ENCODE data around the gene ZNF318. TPM values are rescaled to one million over a fixed set of nuclear protein-coding genes. Genes with fewer than 3 reads are reported as not detected.
"Not testable (repeated sequence)": the region's sequence is repeated elsewhere in the genome, so short reads cannot be mapped to it uniquely, and the experiment has no call there.

The ZNF318 gene
- total RNA-seq, 2 donors from 2014 or later: 9.8 to 10.0 TPM

DNA sequence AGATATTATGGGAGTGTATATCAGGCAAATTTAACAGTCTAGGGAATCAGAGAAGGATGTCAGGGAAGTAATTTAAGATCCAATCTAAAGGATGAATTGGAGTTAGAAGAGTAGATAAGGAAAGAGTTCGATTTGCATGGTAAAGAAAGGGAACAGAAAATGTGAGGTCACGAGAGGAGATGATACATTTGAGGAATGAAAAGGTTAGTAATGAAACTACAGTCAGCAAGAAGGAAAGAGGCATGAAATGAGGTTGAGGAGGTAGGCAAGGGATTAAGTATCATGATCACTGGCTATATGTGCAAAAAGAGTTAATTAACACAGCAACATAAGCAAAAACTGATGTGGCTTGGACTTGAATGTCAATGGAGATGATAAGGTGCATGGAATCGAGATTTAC is 22.4 kb downstream of the ZNF318 start:
- DNase-seq (no peak), ATAC-seq (no peak)
- intact Hi-C loops (cut with DNase I): no loop called here

DNA sequence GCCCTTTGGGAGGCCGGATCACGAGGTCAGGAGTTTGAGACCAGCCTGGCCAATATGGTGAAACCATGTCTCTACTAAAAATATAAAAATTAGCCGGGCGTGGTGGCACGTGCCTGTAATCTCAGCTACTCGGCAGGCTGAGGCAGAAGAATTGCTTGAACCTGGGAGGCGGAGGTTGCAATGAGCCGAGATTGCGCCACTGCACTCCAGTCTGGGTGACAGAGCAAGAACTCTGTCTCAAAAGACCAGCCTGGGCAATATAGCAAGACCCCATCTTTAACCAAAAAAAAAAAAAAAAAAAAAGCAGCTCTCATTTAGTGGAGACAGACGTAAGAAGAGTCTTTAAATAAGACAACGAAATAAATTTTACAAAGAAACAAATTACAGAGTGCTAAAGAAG is 23.2 kb downstream of the ZNF318 start:
- ATAC-seq; intact Hi-C loops (cut with DNase I); DNase-seq: not testable (repeated sequence)

DNA sequence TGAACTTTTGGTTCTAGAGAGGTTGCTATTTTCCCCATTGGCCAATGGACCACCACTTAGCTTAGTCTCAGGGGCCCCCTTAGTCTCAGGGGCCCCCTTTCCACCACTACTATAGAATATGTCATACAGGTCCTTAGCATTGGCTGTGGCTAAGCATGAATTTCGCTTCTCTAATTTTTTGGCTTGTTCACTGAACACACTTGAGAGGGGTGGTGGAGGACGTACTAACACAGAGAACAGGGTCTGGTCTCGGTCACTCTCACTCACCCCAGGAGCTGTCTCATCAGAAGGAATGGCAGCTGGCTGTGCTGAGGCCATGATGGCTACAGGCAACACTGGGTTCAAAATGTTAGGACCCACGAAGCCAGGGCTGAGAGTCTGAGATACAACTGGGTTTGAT is 30.3 kb downstream of the ZNF318 start:
- intact Hi-C loops (cut with DNase I): loop anchor here in 1 of 2 donors (5.0 kb wide), 1 partner anchor 77 kb away; no protein-coding TSS in a partner anchor
- ATAC-seq (no peak), DNase-seq (no peak)

DNA sequence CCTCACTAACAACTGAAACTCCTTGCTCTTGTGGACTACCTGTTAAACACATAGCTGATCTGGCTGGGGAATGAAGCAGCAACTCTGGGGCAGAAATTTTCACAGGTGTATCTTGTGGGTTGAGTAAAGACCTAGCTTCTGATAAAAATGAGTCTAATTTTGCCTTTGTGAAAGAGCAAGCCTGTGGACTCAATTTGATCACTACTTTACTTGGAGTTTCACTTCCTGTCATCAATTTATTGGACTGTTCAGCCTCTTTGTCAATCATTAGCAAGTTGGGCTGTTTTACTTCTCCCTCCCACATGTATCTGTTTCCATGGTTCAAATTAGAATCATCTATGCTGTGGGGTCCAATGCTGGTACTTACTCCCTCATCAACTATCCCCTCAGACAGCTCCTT is 31.2 kb downstream of the ZNF318 start:
- DNase-seq (no peak), ATAC-seq (no peak)
- intact Hi-C loops (cut with DNase I): loop anchor here in 1 of 2 donors (5.0 kb wide), 1 partner anchor 76 kb away; no protein-coding TSS in a partner anchor

DNA sequence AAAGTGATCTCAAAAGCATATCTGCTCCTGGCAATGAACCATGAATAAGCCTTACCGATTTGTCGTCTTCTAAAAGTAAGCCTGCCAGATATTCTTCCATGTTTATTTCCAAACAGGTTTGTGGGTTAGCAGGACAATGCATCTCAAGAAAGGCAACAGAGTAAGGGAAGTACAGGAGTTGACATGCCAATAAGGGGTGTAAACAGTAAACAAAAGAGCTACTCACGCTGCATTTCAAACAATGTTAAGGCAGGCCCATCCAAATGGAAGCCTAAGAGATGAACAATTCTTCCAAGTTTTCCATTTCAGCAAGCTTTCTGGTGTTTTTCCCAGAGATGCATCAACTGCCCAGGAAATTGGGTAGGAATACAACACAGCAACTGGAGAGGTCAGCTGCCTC is 33.1 kb downstream of the ZNF318 start:
- ATAC-seq (no peak), DNase-seq (no peak)
- intact Hi-C loops (cut with DNase I): loop anchor here in 1 of 2 donors (5.0 kb wide), 1 partner anchor 74 kb away; no protein-coding TSS in a partner anchor

DNA sequence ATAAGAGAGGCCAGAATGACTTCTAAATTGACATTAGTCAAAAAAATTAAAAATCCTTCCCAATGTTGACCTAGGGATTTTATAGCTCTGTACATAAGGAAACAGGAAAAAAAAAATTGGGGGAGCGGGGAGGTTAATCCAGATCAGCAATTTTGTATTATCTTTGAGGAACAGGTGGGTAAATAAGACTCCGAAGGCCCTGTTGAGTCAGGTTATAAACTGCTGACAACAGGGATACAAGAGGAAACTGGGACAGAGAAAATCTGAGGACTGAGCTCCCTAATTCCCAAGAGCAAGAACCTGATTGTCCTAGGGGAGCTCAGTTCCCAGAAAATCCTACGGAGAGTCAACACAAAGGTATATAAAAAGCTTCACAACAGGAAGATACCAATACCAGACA is 34.0 kb downstream of the ZNF318 start:
- intact Hi-C loops (cut with DNase I): loop anchor here (2.0 to 5.0 kb wide), 2 partner anchors 73 kb away; no protein-coding TSS in a partner anchor
- DNase-seq (no peak), ATAC-seq (no peak)

DNA sequence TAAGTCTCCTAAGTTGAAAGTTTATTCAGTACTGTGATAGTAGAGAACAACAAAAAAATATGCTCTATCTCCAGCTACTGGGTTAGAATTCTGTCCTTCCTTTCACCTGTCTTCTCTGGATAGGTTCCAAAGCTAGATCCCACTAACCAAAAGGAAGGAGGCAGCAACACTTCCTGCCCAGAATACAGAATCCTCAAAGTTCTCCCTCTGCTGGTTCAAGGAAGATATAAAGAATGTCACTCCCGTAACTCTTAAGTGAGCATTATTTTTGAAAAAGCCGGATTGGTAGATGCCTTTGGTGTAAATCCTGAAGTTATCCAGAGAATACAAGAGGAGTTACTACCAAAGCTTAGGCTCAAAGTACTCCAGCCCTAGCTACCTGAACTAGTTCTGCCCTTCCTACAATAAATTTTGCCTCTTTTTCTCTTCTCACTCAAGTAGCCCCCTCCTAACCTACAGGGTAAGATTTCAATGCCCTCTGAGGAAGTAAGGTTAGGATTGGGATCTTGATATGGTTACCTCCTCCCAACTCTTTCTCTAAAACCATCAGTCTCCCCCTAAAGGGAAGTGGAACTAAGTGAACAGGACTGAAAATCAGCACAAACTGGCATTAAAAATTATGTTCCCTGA is 34.9 kb downstream of the ZNF318 start:
- ATAC-seq (peak; percentile 57 to 60), DNase-seq (no peak)
- intact Hi-C loops (cut with DNase I): loop anchor here (2.0 to 5.0 kb wide), 2 partner anchors 72 kb away; no protein-coding TSS in a partner anchor

DNA sequence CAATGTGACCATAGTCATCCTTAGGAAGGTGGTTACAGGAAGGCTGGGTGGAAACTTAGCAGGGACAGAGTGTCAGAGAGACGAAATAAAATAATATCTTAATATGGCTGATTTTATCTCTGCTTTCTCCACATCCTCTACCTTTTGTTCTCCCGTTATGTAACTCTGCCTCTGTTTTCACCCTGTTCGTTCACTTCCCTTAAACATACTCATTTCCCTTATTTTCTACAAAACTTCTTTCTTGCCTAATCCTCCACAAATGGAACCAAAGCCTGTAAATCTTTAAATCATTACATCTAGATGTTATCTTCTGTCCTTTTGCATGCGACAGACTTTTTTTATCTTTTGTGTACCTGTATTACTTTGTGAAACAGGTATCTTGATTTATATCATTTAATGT is 37.6 kb downstream of the ZNF318 start:
- DNase-seq (no peak), ATAC-seq (no peak)
- intact Hi-C loops (cut with DNase I): no loop called here

DNA sequence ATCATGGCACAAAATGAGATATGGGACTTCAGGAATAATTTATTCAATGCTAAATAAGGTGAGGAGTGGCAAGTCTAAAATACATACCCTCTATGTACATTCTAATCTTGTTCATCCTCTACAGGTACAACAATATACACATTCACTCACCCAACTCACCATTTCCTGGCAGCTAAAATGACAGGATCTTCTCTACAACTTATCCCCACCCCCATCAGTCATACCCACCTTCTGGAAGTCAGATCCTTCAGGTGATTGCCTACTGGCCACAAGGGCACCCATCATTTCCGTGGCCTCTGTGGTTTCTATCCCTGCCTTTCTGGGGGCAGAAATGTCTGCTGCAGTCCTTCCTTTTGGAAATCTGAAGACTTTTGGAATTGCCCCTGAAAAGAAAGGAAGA is 38.0 kb downstream of the ZNF318 start:
- no peak for DNase-seq
- intact Hi-C loops (cut with DNase I): no loop called here
- no peak for ATAC-seq

DNA sequence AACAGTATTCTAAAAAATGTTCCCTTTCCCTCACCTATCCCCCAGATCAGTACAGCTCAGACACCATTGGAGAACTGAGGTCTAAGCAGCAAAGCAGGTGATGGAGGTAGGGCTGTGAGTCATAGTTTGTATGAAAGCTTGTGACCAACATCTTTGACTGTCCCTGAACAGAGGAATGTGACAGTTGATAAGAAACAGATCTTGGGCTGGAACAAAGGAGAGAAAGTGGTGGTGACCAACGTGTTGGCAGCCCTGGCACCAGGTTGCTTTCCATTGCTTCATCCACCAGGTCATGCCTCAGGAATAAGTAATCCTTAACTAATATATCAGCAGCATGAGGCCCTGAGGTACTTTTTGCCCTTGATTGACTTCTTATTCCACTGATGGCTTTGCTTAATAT is 40.9 kb downstream of the ZNF318 start:
- DNase-seq (peak; percentile 35), ATAC-seq (peak; percentile 93 to 95)
- intact Hi-C loops (cut with DNase I): loop anchor here in 1 of 2 donors (1.0 kb wide), 1 partner anchor 61 kb away; no protein-coding TSS in a partner anchor

DNA sequence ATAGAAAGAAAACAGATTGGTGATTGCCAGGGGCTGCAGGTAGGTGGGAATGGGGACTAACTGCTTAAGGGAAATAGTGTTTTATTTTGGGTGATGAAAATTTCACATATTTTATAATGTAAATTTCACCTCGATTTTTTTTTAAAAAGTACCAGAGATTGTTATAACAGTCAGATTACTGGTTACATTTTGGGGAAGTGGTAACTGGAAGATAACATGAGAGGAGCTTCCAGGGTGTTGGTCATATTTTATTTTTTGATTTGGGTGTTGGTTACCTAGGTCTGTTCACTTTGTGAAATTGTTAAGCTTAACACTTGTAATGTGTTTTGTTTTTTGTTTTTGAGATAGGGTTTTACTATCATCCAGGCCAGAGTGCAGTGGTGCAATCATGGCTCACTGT is 43.6 kb downstream of the ZNF318 start:
- no peak for ATAC-seq
- intact Hi-C loops (cut with DNase I): no loop called here
- no peak for DNase-seq

DNA sequence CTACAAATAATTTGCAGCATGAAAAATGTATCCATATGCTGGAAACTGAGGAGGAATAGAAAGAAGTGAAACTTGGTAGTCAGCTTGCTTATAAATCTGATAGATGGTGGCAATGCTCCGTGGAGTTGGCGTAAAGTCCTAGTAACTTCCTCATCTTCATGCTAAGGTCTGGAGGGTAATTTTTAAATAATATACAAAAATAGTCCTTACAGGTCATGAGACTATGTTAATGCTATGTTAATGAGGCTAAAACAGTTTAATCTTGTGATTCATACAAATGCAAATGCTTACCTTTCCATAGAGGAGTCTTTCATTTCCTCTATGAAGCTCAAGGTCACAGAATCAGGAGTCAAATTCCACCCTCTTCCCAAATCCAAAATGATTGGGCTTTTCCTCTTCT is 51.4 kb downstream of the ZNF318 start:
- DNase-seq (no peak), ATAC-seq (no peak)
- intact Hi-C loops (cut with DNase I): no loop called here

DNA sequence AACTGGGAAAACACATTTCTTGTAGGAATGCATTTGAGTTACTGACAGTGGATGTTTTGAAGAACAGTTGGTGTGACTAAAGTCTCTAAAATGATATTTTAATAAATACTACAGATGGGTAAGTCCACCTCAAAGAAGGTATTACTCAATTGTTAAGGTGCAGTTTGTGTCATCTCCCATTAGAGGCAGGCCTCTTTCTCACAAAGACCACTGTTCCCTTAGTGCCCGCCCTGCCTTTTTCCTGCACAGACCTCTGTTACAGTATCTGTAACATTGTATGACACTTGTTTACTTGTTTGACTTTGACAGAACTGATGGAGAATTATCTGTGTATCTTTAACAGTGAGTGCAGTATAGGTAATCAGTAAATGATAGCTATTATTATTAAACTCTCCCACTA is 55.6 kb downstream of the ZNF318 start:
- intact Hi-C loops (cut with DNase I): no loop called here
- DNase-seq: no peak
- no peak for ATAC-seq

DNA sequence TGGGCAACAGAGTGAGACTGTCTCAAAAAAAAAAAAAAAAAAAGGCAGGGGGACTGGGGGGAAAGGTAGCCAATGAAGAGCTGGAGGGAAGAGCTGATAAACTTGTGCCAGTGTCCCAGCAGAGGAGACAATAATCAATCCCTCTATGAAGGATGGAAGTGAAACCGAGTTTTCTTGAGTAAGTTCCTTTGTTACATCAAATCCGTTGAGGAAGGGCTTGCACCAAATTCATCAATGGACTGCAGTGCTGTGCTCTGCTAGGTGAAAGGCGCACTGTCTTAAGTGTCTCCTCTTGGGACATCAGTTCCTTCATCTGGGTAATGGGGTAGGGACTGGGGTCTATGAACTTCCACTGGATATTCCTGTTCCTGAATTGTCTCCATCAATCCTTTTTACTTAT is 57.8 kb downstream of the ZNF318 start:
- DNase-seq (no peak), ATAC-seq (no peak)
- intact Hi-C loops (cut with DNase I): no loop called here

DNA sequence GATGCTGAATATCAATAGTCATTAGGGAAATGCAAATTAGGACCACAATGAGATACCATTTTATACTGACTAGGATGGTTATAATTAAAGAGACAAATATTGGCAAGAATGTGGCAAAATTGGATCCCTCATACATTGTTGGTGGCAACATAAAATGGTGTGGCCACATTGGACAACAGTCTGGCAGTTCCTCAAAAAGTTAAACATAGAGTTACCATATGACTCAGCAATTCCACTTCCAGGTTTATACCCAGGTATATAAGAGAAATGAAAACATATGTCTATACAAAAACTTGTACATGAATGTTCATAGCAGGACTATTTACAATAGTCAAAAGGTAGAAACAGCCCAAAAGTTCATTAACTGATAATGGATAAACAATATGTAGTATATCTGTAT is 58.8 kb downstream of the ZNF318 start:
- no peak for ATAC-seq
- intact Hi-C loops (cut with DNase I): no loop called here
- DNase-seq: no peak

DNA sequence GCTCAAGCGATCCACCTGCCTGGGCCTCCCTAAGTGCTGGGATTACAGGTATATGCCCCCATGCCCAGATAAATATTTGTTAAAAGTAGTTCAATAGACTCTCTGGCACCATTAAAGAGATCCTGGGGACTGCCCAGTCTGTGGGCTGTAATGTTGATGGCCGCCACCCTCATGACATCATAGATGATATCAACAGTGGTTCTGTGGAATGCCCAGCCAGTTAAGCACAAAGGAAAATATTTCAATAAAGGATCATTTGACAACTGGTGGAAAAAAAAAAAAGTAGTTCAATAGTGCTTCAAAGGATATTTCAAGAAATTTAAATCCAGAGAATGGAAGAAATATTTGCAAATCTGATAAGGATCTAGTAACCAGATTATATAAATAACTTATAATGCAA is 59.3 kb downstream of the ZNF318 start:
- no peak for ATAC-seq
- intact Hi-C loops (cut with DNase I): no loop called here

DNA sequence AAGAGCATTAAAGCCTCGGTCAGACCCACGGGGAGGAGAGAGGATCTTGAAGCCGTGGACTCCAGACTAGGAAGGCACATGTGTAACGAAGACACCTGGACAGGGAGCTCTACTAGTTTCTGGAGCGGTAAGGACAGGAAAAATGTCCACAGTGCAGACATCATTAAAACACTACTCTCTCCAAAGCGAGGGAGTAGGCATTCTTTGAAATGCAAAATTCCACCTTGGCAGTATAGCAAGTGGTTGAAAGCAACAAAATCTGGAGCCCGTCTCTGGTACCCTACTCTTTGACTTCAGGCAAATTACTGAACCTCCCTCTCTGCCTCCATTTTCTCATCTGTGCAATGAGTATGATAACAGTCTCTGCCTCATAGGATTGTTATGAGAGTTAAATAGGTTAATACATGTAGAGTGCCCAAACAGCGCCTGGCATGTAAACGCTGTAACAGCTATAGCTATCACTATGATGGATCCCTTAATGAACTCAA is 60.4 kb downstream of the ZNF318 start:
- intact Hi-C loops (cut with DNase I): no loop called here
- no peak for ATAC-seq

More for the DNA sequence above, 59.3 kb downstream of the ZNF318 start:
- no peak for DNase-seq

DNA sequence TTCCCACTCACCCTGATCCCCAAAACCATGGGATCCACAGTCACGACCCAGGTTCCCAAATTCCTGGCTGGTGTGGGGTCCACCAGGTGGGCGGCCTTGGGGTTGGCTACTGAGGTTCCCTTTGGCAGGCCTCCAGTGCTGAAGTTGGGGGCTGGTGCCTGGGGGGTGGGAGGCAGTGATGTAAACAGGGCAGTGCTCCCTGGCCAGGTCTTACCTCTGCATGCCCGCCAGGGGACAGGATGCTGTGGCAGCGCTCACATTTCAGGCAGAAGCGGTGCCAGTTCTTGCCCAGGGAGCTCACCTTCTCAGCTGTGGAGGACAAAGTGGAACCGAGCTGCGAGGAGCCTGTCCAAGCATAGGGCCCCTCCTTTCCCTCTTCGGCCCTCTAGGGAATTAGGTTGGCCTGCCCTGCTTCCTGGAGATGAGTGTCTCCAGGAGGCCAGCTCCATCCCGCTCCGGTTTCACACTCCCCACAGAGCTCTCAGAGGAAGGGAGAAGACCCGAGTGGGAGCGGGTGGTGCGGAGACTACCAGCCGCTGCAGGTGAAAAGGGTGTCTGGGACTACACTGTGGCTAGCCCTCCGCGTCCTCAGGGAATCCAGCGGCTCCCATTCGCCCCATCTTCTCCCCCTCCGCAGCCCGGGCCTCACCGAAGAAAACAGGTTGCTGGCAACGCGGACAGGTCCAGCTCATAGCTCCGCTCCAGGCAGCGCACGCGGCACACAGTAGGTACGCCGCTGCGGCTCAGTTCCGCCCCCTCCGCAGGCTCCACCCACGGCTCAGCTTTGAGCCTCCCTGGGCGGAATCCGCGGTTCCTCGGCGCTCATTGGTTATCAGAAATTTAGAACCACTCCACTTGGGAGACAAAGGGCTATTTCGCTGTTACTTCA is 61.1 kb downstream of the ZNF318 start, which contains the start of gene CRIP3:
Gene CRIP3, minus strand, starts transcription at position 726 of the 889 bp plus-strand sequence. Its CDS starts 34 bp downstream, at position 692.
- DNase-seq (peak; percentile 41), ATAC-seq (peak; percentile 78 to 81)
- intact Hi-C loops (cut with DNase I): no loop called here

More for the DNA sequence above, 60.4 kb downstream of the ZNF318 start:
- no peak for DNase-seq

DNA sequence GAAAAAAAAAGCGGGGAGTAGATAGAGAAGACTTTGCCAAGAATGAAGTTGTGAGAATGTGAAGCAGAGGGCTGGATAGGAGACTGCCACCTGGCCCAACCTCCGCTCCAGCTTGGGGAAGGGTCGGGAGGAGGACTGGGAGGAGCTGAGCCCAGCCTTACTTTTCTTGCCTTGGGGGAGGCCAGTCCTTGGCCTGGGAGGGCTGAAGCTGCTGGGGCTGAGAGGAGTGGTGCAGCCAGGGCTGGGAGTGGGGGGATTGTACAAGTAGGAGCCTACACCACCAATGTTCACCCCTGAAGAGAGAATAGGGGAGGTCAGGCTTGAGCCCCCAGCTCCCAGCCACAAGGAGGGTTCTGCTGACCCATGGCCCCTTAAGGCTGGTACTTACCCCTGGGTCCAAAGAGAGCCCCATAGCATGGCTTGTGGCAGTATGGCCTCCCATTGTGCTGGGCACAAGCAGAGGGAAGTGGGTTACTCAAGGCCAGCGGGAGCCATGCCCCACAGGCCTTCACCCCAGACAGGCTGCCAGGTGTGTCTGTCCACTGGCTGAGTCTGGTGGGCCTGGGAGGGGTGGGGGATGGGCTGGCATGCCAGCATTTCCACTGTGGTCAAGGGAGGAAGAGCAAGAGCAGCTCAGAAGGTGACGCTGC is 61.9 kb downstream of the ZNF318 start:
- DNase-seq (no peak), ATAC-seq (peak in 1 of 2 donors; percentile 10)
- intact Hi-C loops (cut with DNase I): no loop called here
